NOMO-1 (cell line): ENCODE measurements around the gene MCM10.

Experiments
- DNase-seq, 2 experiments: peaks; one replicate each; lab custom pipeline; 2025; ENCODE audit not compliant: unreplicated experiment in 2 of 2; lab: John Stamatoyannopoulos, UW

Gene MCM10

DNA sequence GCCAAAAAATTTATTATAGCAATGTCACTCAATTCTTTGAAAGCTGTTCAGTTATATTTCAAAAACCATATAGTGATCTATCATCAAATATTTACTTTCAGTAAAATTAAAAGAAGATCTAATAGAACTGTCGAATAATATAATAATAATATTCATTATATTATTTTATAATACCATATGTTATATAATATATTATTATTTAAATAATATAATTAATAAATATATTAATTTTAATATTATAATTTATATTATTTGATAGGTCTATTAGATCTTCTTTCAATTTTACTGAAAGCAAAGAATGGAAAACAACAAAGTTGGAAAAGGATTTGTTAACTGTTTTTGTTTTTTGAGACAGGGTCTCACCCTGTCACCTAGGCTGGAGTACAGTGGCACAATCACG is 95.3 kb downstream of the MCM10 start:
- no peak for DNase-seq

DNA sequence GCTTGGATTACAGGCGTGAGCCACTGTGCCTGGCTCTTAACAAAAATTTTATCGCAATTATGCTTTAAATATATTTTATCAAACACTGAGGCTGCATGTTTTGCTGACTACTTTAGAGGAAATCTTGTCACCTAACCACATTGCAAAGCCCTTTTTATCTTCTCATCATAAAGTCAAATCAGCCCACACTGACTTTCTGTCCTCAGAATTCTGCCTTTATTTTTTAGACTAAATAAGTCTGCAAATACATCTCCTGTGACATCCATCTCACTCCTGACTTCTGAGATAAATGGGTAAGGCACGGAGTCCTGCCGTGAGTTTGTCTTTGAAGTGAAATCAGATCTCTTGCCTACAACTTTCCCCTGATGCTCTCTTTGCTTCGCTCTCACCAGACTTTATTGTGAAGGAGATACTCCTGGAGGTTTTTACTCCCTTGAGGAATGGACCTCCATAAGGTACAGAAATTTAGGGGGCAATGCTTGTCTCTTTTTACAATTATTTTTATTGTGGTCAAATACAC is 96.3 kb downstream of the MCM10 start:
- DNase-seq, result no peak
